Raji (cell line): ENCODE measurements around the gene TLX2.

Experiments used
- POLR2A ChIP-seq: IDR thresholded peaks from 2 replicates; pipeline ENCODE4 v1.6.1; 2011; ENCODE audit warnings: low read depth, low read length, control low read depth; ENCODE audit not compliant: insufficient read depth

Gene TLX2

GRCh38 chr2:74536166-74536950, 22.1 kb downstream of the TLX2 start:
- TF ChIP-seq POLR2A, result no peak

- TF ChIP-seq POLR2A, result no peak
Measured at GRCh38 chr2:74537140-74537539, 22.9 kb downstream of the TLX2 start.

GRCh38 chr2:74538881-74539339, 24.7 kb downstream of the TLX2 start:
- no peak for TF ChIP-seq POLR2A

- TF ChIP-seq POLR2A, result no peak
Measured at GRCh38 chr2:74540291-74540690, 26.0 kb downstream of the TLX2 start.

GRCh38 chr2:74542978-74543377, 28.7 kb downstream of the TLX2 start:
- no peak for TF ChIP-seq POLR2A

GRCh38 chr2:74544634-74545033, 30.4 kb downstream of the TLX2 start:
- no peak for TF ChIP-seq POLR2A

- TF ChIP-seq POLR2A, result no peak
Measured at GRCh38 chr2:74546004-74546403, 31.8 kb downstream of the TLX2 start.

GRCh38 chr2:74548285-74548899, 34.1 kb downstream of the TLX2 start:
- no peak for TF ChIP-seq POLR2A

GRCh38 chr2:74548900-74549826, 34.9 kb downstream of the TLX2 start:
- TF ChIP-seq POLR2A, result no peak

- TF ChIP-seq POLR2A, result no peak
Measured at GRCh38 chr2:74550231-74550630, 36.0 kb downstream of the TLX2 start.

- TF ChIP-seq POLR2A, result no peak
Measured at GRCh38 chr2:74551530-74551929, 37.3 kb downstream of the TLX2 start.

GRCh38 chr2:74551942-74552913, 38.0 kb downstream of the TLX2 start:
- TF ChIP-seq POLR2A, result no peak

GRCh38 chr2:74552914-74553811, 38.9 kb downstream of the TLX2 start:
- TF ChIP-seq POLR2A, result no peak
